ENCODE measurements around the gene SEMA5B.
A peak's percentile ranks its signal among the peaks of the same experiment; 100 is the strongest.

GRCh38 chr3:122975163-122975923, 52.2 kb downstream of the SEMA5B start:
- TF ChIP-seq TAF1 (IDR thresholded peaks at IDR 0.05; ENCODE audit: low read depth): no peak
- TF ChIP-seq CEBPB (IDR thresholded peaks at IDR 0.05): no peak
- 0 out of 2 replicates have a peak, but pooled peaks have one; percentile 22 for TF ChIP-seq EP300 (IDR thresholded peaks at IDR 0.05; ENCODE audit: borderline replicate concordance)
- TF ChIP-seq, protein P1, sequence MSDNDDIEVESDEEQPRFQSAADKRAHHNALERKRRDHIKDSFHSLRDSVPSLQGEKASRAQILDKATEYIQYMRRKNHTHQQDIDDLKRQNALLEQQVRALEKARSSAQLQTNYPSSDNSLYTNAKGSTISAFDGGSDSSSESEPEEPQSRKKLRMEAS (IDR thresholded peaks at IDR 0.05): no peak
- no peak for TF ChIP-seq YY1 (IDR thresholded peaks at IDR 0.05; ENCODE audit: low read depth)
- TF ChIP-seq, protein P2, sequence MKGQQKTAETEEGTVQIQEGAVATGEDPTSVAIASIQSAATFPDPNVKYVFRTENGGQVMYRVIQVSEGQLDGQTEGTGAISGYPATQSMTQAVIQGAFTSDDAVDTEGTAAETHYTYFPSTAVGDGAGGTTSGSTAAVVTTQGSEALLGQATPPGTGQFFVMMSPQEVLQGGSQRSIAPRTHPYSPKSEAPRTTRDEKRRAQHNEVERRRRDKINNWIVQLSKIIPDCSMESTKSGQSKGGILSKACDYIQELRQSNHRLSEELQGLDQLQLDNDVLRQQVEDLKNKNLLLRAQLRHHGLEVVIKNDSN (IDR thresholded peaks at IDR 0.05): no peak
- TF ChIP-seq NFIC (IDR thresholded peaks at IDR 0.05): no peak
- TF ChIP-seq FOXM1 (IDR thresholded peaks at IDR 0.05; ENCODE audit: borderline replicate concordance, low read depth): no peak
- TF ChIP-seq TEAD4 (IDR thresholded peaks at IDR 0.05): no peak
- TF ChIP-seq CREB1 (IDR thresholded peaks at IDR 0.05; ENCODE audit: low read depth): no peak
- TF ChIP-seq, protein P3, sequence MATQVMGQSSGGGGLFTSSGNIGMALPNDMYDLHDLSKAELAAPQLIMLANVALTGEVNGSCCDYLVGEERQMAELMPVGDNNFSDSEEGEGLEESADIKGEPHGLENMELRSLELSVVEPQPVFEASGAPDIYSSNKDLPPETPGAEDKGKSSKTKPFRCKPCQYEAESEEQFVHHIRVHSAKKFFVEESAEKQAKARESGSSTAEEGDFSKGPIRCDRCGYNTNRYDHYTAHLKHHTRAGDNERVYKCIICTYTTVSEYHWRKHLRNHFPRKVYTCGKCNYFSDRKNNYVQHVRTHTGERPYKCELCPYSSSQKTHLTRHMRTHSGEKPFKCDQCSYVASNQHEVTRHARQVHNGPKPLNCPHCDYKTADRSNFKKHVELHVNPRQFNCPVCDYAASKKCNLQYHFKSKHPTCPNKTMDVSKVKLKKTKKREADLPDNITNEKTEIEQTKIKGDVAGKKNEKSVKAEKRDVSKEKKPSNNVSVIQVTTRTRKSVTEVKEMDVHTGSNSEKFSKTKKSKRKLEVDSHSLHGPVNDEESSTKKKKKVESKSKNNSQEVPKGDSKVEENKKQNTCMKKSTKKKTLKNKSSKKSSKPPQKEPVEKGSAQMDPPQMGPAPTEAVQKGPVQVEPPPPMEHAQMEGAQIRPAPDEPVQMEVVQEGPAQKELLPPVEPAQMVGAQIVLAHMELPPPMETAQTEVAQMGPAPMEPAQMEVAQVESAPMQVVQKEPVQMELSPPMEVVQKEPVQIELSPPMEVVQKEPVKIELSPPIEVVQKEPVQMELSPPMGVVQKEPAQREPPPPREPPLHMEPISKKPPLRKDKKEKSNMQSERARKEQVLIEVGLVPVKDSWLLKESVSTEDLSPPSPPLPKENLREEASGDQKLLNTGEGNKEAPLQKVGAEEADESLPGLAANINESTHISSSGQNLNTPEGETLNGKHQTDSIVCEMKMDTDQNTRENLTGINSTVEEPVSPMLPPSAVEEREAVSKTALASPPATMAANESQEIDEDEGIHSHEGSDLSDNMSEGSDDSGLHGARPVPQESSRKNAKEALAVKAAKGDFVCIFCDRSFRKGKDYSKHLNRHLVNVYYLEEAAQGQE (IDR thresholded peaks at IDR 0.05; ENCODE audit: low read depth): no peak

All from Ishikawa (cell line).